ENCODE data around the gene PPP6R3. TPM values are rescaled to one million over a fixed set of nuclear protein-coding genes. Genes with fewer than 3 reads are reported as not detected.

The PPP6R3 gene
- 100 to 1,000 TPM in 3 of 4 donors, 10 to 100 TPM in 1; 90.7 to 253 (median 164) TPM for total RNA-seq

- Histone ChIP-seq H3K27ac (peak within 1 kb of the TSS; percentile 92 to 99), H3K9me3 (no peaks in the 10 kb centered on the region), H3K4me3 (peak within 1 kb of the TSS; percentile 65 to 100), H3K4me1 (peaks cover 22 to 26% of the 10 kb centered on the region in 2 donors), H3K36me3 (no peaks in the 10 kb centered on the region), H3K27me3 (no peaks in the 10 kb centered on the region)
- TF ChIP-seq CTCF (IDR thresholded peaks at IDR 0.05): peak in 1 of 4 experiments; percentile 26
- TF ChIP-seq POLR2A (IDR thresholded peaks at IDR 0.05): peak; percentile 67 to 79
- no peak for DNase-seq
- intact Hi-C loops (cut with DNase I; ENCODE audit: low total_unique reads): no loop called here
Measured at GRCh38 chr11:68460741-68461574, at the start of gene PPP6R3. Gene PPP6R3, plus strand, starts transcription at chr11:68460752. Its CDS starts 76,913 bp downstream, at chr11:68537665.

- Histone ChIP-seq H3K27me3 (no peaks in the 10 kb centered on the region), H3K4me3 (no peak overlapping the region), H3K9me3 (no peaks in the 10 kb centered on the region), H3K4me1 (no peaks in the 10 kb centered on the region), H3K27ac (no peak overlapping the region), H3K36me3 (no peaks in the 10 kb centered on the region)
- intact Hi-C loops (cut with DNase I; ENCODE audit: low total_unique reads): no loop called here
- DNase-seq: no peak
- TF ChIP-seq POLR2A (IDR thresholded peaks at IDR 0.05): no peak
- no peak for TF ChIP-seq CTCF (IDR thresholded peaks at IDR 0.05)
Measured at GRCh38 chr11:68411501-68411991, 49.0 kb upstream of the PPP6R3 start.

- TF ChIP-seq POLR2A (IDR thresholded peaks at IDR 0.05) (no peak), CTCF (IDR thresholded peaks at IDR 0.05) (no peak)
- Histone ChIP-seq H3K27ac (peak overlapping the region in 1 of 2 donors; percentile 22), H3K36me3 (no peaks in the 10 kb centered on the region), H3K9me3 (no peaks in the 10 kb centered on the region), H3K4me1 (no peaks in the 10 kb centered on the region), H3K27me3 (no peaks in the 10 kb centered on the region), H3K4me3 (no peak overlapping the region)
- intact Hi-C loops (cut with DNase I; ENCODE audit: low total_unique reads): no loop called here
- peak; percentile 52 to 57 for DNase-seq
Measured at GRCh38 chr11:68412593-68413475, 47.7 kb upstream of the PPP6R3 start.

- H3K36me3 ChIP-seq: no peaks in the 10 kb centered on the region
- H3K27me3 ChIP-seq: no peaks in the 10 kb centered on the region
- DNase-seq: no peak
- no peak overlapping the region for H3K4me3 ChIP-seq
- no peaks in the 10 kb centered on the region for H3K9me3 ChIP-seq
- intact Hi-C loops (cut with DNase I; ENCODE audit: low total_unique reads): no loop called here
- TF ChIP-seq CTCF (IDR thresholded peaks at IDR 0.05) (no peak), POLR2A (IDR thresholded peaks at IDR 0.05) (no peak)
- no peaks in the 10 kb centered on the region for H3K4me1 ChIP-seq
- H3K27ac ChIP-seq: no peak overlapping the region
Measured at GRCh38 chr11:68413591-68413999, 47.0 kb upstream of the PPP6R3 start.

Measured in uterus (tissue), 4 donors.